Measurements from ENCODE around the gene LYSMD2.

The LYSMD2 gene

DNA sequence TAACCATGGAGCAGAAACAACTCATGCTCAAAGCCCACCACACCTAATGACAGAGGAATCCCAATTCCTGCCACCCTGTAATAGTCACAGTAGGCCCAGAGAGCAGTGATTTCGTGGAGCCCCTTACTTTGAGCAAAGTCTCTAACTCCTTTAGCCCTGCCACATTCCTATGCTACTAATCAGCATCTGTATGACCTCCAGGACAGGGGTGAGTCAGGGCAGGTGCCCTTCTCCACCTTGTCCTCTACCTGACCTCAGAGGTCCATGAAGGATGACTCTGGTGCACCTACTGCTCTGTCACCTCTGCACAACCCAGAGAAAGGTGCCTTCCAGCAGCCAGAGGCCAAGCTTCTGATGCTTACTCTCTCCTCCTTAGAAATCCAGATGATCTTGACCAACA, 62.2 kb downstream of the LYSMD2 start:
- POLR2A ChIA-PET, result no interaction called here
- TF ChIP-seq, protein P1, sequence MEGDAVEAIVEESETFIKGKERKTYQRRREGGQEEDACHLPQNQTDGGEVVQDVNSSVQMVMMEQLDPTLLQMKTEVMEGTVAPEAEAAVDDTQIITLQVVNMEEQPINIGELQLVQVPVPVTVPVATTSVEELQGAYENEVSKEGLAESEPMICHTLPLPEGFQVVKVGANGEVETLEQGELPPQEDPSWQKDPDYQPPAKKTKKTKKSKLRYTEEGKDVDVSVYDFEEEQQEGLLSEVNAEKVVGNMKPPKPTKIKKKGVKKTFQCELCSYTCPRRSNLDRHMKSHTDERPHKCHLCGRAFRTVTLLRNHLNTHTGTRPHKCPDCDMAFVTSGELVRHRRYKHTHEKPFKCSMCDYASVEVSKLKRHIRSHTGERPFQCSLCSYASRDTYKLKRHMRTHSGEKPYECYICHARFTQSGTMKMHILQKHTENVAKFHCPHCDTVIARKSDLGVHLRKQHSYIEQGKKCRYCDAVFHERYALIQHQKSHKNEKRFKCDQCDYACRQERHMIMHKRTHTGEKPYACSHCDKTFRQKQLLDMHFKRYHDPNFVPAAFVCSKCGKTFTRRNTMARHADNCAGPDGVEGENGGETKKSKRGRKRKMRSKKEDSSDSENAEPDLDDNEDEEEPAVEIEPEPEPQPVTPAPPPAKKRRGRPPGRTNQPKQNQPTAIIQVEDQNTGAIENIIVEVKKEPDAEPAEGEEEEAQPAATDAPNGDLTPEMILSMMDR (IDR thresholded peaks at IDR 0.05; ENCODE audit: control extremely low read depth, extremely low read depth, low read depth, missing control alignments), result no peak
- CTCF ChIA-PET, result no interaction called here
- DNase-seq (ENCODE audit: extremely low spot score), result no peak

All from GM10248 (cell line).